Heart right ventricle (tissue), 16 donors: ENCODE measurements around the gene UTF1. TPM values are rescaled to one million over a fixed set of nuclear protein-coding genes. Genes with fewer than 3 reads are reported as not detected.

Experiments used
- ATAC-seq, 8 donors: fragments of 200-7000 bp; cut with Tn5 transposase; one replicate each; pipeline ENCODE4 v1.9.1; 2020; ENCODE audit warnings: mild to moderate bottlenecking in 8 of 8, moderate library complexity in 8 of 8, moderate number of reproducible peaks in 1 of 8
- DNase-seq, 2 donors: peaks; one replicate each; pipeline ENCODE4 v3.0.0-alpha.2; 2020
- H3K27ac ChIP-seq, 10 donors: fragments of 200-600 bp; sonication (generic) in 2 of 10; one replicate each; pipeline versions ENCODE4 v1.5.0 to v1.8.0; 2020 to 2022; ENCODE audit warnings: mild to moderate bottlenecking in 3 of 10
- H3K27me3 ChIP-seq, 7 donors: fragments of 200-600 bp; one replicate each; pipeline ENCODE4 v1.8.0; 2021 to 2022; ENCODE audit warnings: mild to moderate bottlenecking in 2 of 7
- H3K36me3 ChIP-seq, 9 donors: fragments of 200-600 bp; sonication (generic) in 1 of 9; one replicate each; pipeline versions ENCODE4 v1.5.0 to v1.8.0; 2020 to 2022; ENCODE audit warnings: mild to moderate bottlenecking in 2 of 9
- H3K4me1 ChIP-seq, 9 donors: fragments of 200-600 bp; sonication (generic) in 1 of 9; one replicate each; pipeline versions ENCODE4 v1.5.0 to v1.8.0; 2020 to 2022; ENCODE audit warnings: mild to moderate bottlenecking in 4 of 9
- H3K4me3 ChIP-seq, 10 donors: fragments of 200-600 bp; sonication (generic) in 2 of 10; one replicate each; pipeline versions ENCODE4 v1.5.0 to v1.8.0; 2020 to 2022; ENCODE audit warnings: mild to moderate bottlenecking in 7 of 10, moderate library complexity in 2 of 10
- H3K9me3 ChIP-seq, 11 donors: fragments of 200-600 bp in 10 of 11; sonication (generic) in 2 of 11; one replicate each; pipeline versions ENCODE4 v1.5.0 to v1.8.0; 2013 to 2022; ENCODE audit warnings: mild to moderate bottlenecking in 2 of 11, control low read depth in 1 of 11, moderate library complexity in 1 of 11
- WGBS, 2 donors: extraction: QIAGEN DNeasy Blood & Tissue Kit; methylation state at CpG; one replicate each; pipeline ENCODE4 v1.1.7; 2013; ENCODE audit warnings: inconsistent platforms in 1 of 2; 5-methylcytosine and 5-hydroxymethylcytosine counted together
- intact Hi-C, 10 donors: fragments of 100-400 bp; cut with DNase I; formaldehyde crosslinking; loops; one replicate each; pipeline versions ENCODE4 v1.11.1 to v1.14.2; 2022
- polyA plus RNA-seq, 2 donors: library from polyadenylated mRNA; stranded (reverse); fragments of 200-250 nt; gene quantifications; one replicate each; pipeline ENCODE4 v1.2.3, GENCODE V29; 2013
- total RNA-seq, 10 donors: library from RNA; stranded (reverse); fragmentation: NEBNext Ultra II Directional in 3 of 10; extraction: Animal tissue kit (Norgen Biotek cat#: 25700) in 3 of 10; gene quantifications; one replicate each; pipeline versions ENCODE4 v1.2.1 to v1.2.4, GENCODE V29; 2021 to 2023
- TF ChIP-seq, protein P1 (sequence below), 9 donors: fragments of 200-600 bp; sonication (generic) in 2 of 9; IDR thresholded peaks; one replicate each; pipeline versions ENCODE4 v1.5.0 to v1.8.0; 2021 to 2022; ENCODE audit warnings: antibody characterized with exemption in 9 of 9, mild to moderate bottlenecking in 5 of 9, moderate library complexity in 1 of 9
- donor health status: Arrhythmogenic right ventricular cardiomyopathy.
- donor health status: ischemic (EF 13 %, LVEDD 7.1; RV severe dilation, severe dysfunction).
- donor health status: healthy with polysubstance abuse.
- donor health status: DM: no; HTN: yes; CAD: no.
- donor health status: DM: no; HTN: no; CAD: no.
- donor health status: ischemic (EF 25% LVEDD 6.9; RV normal size, moderate dysfunction).
- donor health status: ischemic (EF 25% LVEDD 5.7; RV mildly dilated, moderate dysfunction).
- donor health status: healthy.
- donor health status: DM: yes; HTN: yes; CAD: no.
- donor health status: Ischemic cardiomyopathy.
- donor health status: ischemic (EF 35%, LVEDD 5.7; RV mildly dilated, moderate dysfunction).
- donor health status: nonischemic (EF 11% LVEDD 7.7; RV severe dilation, severe dysfunction).
- donor health status: DM: yes; HTN: yes; CAD: no.
- donor health status: PGD.
- donor health status: ischemic (EF 29% LVEDD 5.4; RV normal size, mild dysfunction).
- donor health status: nonischemic (EF 23%, LVEDD 6.1; RV moderate dilation, normal function).

Gene UTF1
- total and polyA plus RNA-seq, 12 donors, result not detected

DNA sequence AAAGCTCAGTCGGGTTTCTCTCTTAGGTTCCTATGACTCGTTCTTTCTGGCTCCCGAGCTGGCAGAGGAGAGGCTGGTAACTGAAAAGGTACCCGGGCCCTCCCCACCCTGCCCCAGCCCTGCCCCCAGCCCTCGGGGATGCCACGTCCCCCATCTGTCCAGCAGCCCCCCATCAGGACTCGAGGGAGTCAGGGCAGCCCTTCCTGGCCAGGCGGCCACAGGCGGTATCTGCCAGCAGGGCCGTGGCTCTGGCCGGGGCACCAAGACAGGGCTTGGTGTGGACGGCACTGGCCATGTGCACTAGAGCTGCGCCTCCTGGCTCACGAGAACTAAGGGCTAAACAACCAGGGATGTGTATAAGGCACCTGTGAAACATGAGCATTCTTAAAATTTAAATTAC is 40.3 kb upstream of the UTF1 start:
- WGBS, 2 donors, result 83 to 85% methylated on average over 11 to 14 of the region's 14 CpGs
- H3K27ac ChIP-seq, result no peak overlapping the region
- H3K4me3 ChIP-seq, result no peak overlapping the region
- TF ChIP-seq, protein P1, sequence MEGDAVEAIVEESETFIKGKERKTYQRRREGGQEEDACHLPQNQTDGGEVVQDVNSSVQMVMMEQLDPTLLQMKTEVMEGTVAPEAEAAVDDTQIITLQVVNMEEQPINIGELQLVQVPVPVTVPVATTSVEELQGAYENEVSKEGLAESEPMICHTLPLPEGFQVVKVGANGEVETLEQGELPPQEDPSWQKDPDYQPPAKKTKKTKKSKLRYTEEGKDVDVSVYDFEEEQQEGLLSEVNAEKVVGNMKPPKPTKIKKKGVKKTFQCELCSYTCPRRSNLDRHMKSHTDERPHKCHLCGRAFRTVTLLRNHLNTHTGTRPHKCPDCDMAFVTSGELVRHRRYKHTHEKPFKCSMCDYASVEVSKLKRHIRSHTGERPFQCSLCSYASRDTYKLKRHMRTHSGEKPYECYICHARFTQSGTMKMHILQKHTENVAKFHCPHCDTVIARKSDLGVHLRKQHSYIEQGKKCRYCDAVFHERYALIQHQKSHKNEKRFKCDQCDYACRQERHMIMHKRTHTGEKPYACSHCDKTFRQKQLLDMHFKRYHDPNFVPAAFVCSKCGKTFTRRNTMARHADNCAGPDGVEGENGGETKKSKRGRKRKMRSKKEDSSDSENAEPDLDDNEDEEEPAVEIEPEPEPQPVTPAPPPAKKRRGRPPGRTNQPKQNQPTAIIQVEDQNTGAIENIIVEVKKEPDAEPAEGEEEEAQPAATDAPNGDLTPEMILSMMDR (IDR thresholded peaks at IDR 0.05), result no peak
- DNase-seq (no peak), ATAC-seq (no peak)
- H3K27me3 ChIP-seq, result peaks cover 0 to 40% (median 22%) of the 10 kb centered on the region in 7 donors
- no peaks in the 10 kb centered on the region for H3K4me1 ChIP-seq
- H3K36me3 ChIP-seq, result no peaks in the 10 kb centered on the region
- intact Hi-C loops, result no loop called here
- H3K9me3 ChIP-seq, result peaks cover 0 to 36% (median 3%) of the 10 kb centered on the region in 11 donors

DNA sequence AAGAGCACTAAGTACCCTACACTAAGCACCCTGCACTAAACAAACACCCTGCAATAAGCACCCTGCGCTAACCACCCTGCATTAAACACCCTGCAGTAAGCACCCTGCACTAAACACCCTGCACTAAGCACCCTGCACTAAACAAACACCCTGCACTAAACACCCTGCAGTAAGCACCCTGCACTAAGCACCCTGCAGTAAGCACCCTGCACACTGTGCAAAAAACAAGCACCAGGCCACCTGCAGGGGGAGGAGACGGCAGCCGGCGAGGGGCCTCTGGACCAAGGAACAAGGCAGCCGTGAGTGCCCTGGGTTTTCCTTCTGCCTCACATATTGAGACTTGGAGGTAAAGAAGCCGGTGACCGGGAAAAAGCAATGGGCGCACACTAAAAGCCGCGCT is 39.8 kb upstream of the UTF1 start:
- DNase-seq, result no peak

DNA sequence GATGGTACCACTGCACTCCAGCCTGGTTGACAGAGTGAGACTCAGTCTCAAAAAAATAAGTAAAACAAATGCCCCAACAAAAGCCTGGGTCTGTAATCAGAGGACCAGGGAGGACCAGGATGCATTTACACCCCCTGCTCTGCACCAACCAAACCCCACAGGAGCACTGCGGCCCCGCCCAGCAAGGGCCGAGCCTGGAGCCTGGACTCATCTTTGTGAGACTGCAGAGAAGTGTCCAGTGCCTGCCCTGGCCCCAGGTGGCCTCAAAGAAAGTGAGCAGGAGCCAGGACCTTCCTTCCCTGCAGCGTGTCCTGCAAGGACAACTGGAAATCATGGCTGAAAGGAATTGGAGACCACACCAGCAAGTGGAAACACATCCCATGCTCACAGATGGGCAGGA is 38.4 kb upstream of the UTF1 start:
- 84 to 90% methylated on average over 4 of the region's 4 CpGs for WGBS, 2 donors
- DNase-seq (no peak), ATAC-seq (no peak)
- Histone ChIP-seq H3K9me3 (peaks cover 0 to 37% (median 3%) of the 10 kb centered on the region in 11 donors), H3K4me3 (no peak overlapping the region), H3K4me1 (no peaks in the 10 kb centered on the region), H3K27me3 (peaks cover 0 to 42% (median 15%) of the 10 kb centered on the region in 7 donors), H3K36me3 (no peaks in the 10 kb centered on the region), H3K27ac (no peak overlapping the region)
- intact Hi-C loops, result no loop called here
- TF ChIP-seq, protein P1 (IDR thresholded peaks at IDR 0.05), result no peak

More for the DNA sequence above, 39.8 kb upstream of the UTF1 start:
- no peak for ATAC-seq
- Histone ChIP-seq H3K9me3 (peaks cover 0 to 37% (median 3%) of the 10 kb centered on the region in 11 donors), H3K36me3 (no peaks in the 10 kb centered on the region), H3K4me3 (no peak overlapping the region), H3K27me3 (peaks cover 0 to 39% (median 22%) of the 10 kb centered on the region in 7 donors), H3K27ac (no peak overlapping the region), H3K4me1 (no peaks in the 10 kb centered on the region)
- intact Hi-C loops, result no loop called here
- 91 to 96% methylated on average over 10 of the region's 10 CpGs for WGBS, 2 donors
- TF ChIP-seq, protein P1 (IDR thresholded peaks at IDR 0.05), result no peak

DNA sequence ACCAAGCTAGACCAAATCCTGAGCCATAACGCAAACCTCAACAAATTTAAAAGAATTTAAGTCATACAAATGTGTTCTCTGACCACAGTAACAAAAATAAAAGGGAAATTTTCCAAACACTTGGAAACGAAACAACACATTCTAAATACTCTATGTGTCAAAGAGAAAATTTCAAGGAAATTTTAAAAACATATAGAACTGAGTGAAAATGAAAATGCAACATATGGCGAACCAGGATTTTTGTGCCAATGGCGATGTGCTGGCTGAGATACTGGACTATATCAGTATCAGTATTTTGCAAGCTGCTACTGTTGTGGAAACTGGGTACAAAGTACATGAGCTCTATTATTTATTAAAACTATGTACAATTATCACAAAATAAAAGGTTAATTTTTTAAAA is 35.9 kb upstream of the UTF1 start:
- Histone ChIP-seq H3K4me1 (no peaks in the 10 kb centered on the region), H3K9me3 (peaks cover 0 to 37% (median 3%) of the 10 kb centered on the region in 11 donors), H3K27ac (no peak overlapping the region), H3K27me3 (peaks cover 0 to 43% (median 13%) of the 10 kb centered on the region in 7 donors), H3K36me3 (no peaks in the 10 kb centered on the region), H3K4me3 (no peak overlapping the region)
- WGBS, 2 donors, result 85 to 87% methylated on average over 4 of the region's 4 CpGs
- TF ChIP-seq, protein P1 (IDR thresholded peaks at IDR 0.05), result no peak
- intact Hi-C loops, result no loop called here
- ATAC-seq, result no peak
- DNase-seq, result no peak
